Thyroid gland (tissue), 4 donors: ENCODE results near the gene SEC22B.
"Not testable (repeated sequence)": the region's sequence is repeated elsewhere in the genome, so short reads cannot be mapped to it uniquely, and the experiment has no call there.

ENCODE experiments used
- POLR2A ChIP-seq, 2 donors: fragments of 450-650 bp; IDR thresholded peaks; one replicate each; pipeline ENCODE4 v1.6.1; 2017; ENCODE audit warnings: antibody characterized with exemption in 2 of 2, mild to moderate bottlenecking in 2 of 2, moderate library complexity in 1 of 2
- TF ChIP-seq, protein P1 (sequence below), 6 experiments: fragments of 200-600 bp in 3 of 6; fragments of 450-650 bp in 3 of 6; sonication (generic) in 3 of 6; IDR thresholded peaks; one replicate each; pipeline ENCODE4 v1.5.1; 2016 to 2019; ENCODE audit warnings: antibody characterized with exemption in 6 of 6, mild to moderate bottlenecking in 2 of 6, inconsistent platforms in 1 of 6, moderate library complexity in 1 of 6

DNA sequence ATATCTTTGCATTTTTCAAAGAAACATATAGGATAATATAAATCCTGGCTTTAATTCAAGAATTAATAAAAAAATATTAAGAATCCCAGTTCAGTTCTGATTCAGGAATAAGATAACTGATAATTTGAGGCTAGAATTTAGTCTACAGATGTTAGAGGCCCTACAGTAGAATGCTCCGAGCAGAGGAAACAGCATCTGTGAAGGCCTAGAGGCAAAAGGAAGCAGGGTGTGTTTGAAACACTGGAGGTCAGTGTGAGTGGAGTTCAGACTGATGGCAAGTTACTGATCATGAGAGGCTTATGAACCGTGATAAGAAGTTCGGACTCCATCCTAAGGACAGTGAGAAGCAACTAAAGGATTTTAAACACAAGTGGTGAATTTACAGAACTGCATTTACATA lies 33.0 kb downstream of the SEC22B start:
- not testable (repeated sequence) for TF ChIP-seq POLR2A (IDR thresholded peaks at IDR 0.05)
- TF ChIP-seq, protein P1, sequence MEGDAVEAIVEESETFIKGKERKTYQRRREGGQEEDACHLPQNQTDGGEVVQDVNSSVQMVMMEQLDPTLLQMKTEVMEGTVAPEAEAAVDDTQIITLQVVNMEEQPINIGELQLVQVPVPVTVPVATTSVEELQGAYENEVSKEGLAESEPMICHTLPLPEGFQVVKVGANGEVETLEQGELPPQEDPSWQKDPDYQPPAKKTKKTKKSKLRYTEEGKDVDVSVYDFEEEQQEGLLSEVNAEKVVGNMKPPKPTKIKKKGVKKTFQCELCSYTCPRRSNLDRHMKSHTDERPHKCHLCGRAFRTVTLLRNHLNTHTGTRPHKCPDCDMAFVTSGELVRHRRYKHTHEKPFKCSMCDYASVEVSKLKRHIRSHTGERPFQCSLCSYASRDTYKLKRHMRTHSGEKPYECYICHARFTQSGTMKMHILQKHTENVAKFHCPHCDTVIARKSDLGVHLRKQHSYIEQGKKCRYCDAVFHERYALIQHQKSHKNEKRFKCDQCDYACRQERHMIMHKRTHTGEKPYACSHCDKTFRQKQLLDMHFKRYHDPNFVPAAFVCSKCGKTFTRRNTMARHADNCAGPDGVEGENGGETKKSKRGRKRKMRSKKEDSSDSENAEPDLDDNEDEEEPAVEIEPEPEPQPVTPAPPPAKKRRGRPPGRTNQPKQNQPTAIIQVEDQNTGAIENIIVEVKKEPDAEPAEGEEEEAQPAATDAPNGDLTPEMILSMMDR (IDR thresholded peaks at IDR 0.05), result not testable (repeated sequence)
